Measurements from ENCODE around the gene KIF23. TPM values are rescaled to one million over a fixed set of nuclear protein-coding genes. Genes with fewer than 3 reads are reported as not detected.

KIF23 gene
- total and polyA plus RNA-seq, 11 donors, result 0.23 to 7.7 (median 0.66) TPM; not detected in 1

GRCh38 chr15:69497076-69497475, 82.9 kb downstream of the KIF23 start:
- Histone ChIP-seq H3K4me1 (peaks cover 0 to 17% (median 5%) of the 10 kb centered on the region in 12 donors), H3K9me3 (peaks cover 0 to 8% (median 0%) of the 10 kb centered on the region in 12 donors), H3K36me3 (no peaks in the 10 kb centered on the region), H3K27me3 (no peaks in the 10 kb centered on the region), H3K4me3 (no peak overlapping the region), H3K27ac (no peak overlapping the region)
- TF ChIP-seq POLR2A (IDR thresholded peaks at IDR 0.05) (no peak), CTCF (IDR thresholded peaks at IDR 0.05) (no peak)
- WGBS, 4 donors, result 77 to 94% (median 92%) methylated on average over 1 of the region's 1 CpG
- ATAC-seq, result no peak
- no peak for DNase-seq
- intact Hi-C loops (cut with DNase I), result no loop called here

- Histone ChIP-seq H3K27me3 (no peaks in the 10 kb centered on the region), H3K9me3 (peaks cover 0 to 3% (median 0%) of the 10 kb centered on the region in 12 donors), H3K4me1 (peaks cover 0 to 17% (median 5%) of the 10 kb centered on the region in 12 donors), H3K4me3 (no peak overlapping the region), H3K36me3 (no peaks in the 10 kb centered on the region), H3K27ac (no peak overlapping the region)
- WGBS, 4 donors, result 82 to 95% (median 83%) methylated on average over 1 of the region's 1 CpG
- no peak for TF ChIP-seq POLR2A (IDR thresholded peaks at IDR 0.05)
- no peak for TF ChIP-seq CTCF (IDR thresholded peaks at IDR 0.05)
- intact Hi-C loops (cut with DNase I), result no loop called here
- DNase-seq, result no peak
- no peak for ATAC-seq
These were observed 83.5 kb downstream of the KIF23 start for GRCh38 chr15:69497667-69498066.

Other genes with a start within 250 kb of the KIF23 start
- 1 to 10 TPM in 5 of 9 donors, under 1 TPM in 4; 0.27 to 1.6 (median 1.1) TPM for gene PAQR5, start 115.4 kb upstream of the KIF23 start, total RNA-seq
- 1 to 10 TPM in 1 of 2 donors, under 1 TPM in 1; 0.91 to 1.2 TPM for gene PAQR5, start 115.4 kb upstream of the KIF23 start, polyA plus RNA-seq
- 1,000 to 10,000 TPM in 7 of 9 donors, 100 to 1,000 TPM in 2; 487 to 1,482 (median 1,221) TPM for gene RPLP1, start 38.5 kb downstream of the KIF23 start, total RNA-seq
- 1,000 to 10,000 TPM; 1,397 to 1,852 TPM for gene RPLP1, start 38.5 kb downstream of the KIF23 start, polyA plus RNA-seq

Measured in heart left ventricle (tissue), 16 donors.